H1 (cell line): ENCODE data around the gene GHRL. TPM values are rescaled to one million over a fixed set of nuclear protein-coding genes. Genes with fewer than 3 reads are reported as not detected.

Experiments
- CTCF ChIA-PET: fragments of 300-600 bp; sonication (Branson Sonifier 250); formaldehyde crosslinking; loops from one replicate; lab custom pipeline; 2021; ENCODE audit not compliant: partially characterized antibody; lab: Charles Lee
- POLR2A ChIA-PET: fragments of 300-600 bp; sonication (Branson Sonifier 250); formaldehyde crosslinking; loops from one replicate; lab custom pipeline; 2021; ENCODE audit warnings: inconsistent platforms; ENCODE audit not compliant: partially characterized antibody; lab: Charles Lee
- DNase-seq, 2 experiments: peaks; one replicate each; pipeline versions ENCODE4 v3.0.0 to v3.0.0-alpha.2; 2010 to 2022; ENCODE audit warnings: low spot score in 2 of 2, low read depth in 1 of 2, mixed read lengths in 1 of 2
- FAIRE-seq: peaks from 2 replicates; lab custom pipeline; 2011; peaks lifted over from hg19 to GRCh38; lab: Jason Lieb, UNC
- H2AFZ ChIP-seq: 2 replicates; pipeline ENCODE4 v1.8.1; 2012; ENCODE audit warnings: low read length, inconsistent platforms
- H2AK5ac ChIP-seq: 2 replicates; pipeline ENCODE4 v1.6.1; 2013; ENCODE audit warnings: low read depth, low read length
- H2BK120ac ChIP-seq: replicated peaks from 2 replicates; pipeline ENCODE3; 2013; ENCODE audit warnings: low read depth, low read length, inconsistent platforms
- H2BK12ac ChIP-seq: 2 replicates; pipeline ENCODE4 v1.6.1; 2013; ENCODE audit warnings: low read depth, low read length
- H2BK15ac ChIP-seq: 2 replicates; pipeline ENCODE4 v1.6.1; 2013; ENCODE audit warnings: low read length
- H2BK20ac ChIP-seq: 2 replicates; pipeline ENCODE4 v1.6.1; 2013; ENCODE audit warnings: low read length
- H2BK5ac ChIP-seq: 2 replicates; pipeline ENCODE4 v1.6.1; 2013; ENCODE audit warnings: low read depth, low read length
- H3K14ac ChIP-seq: 2 replicates; pipeline ENCODE4 v1.6.1; 2013; ENCODE audit warnings: inconsistent platforms; ENCODE audit not compliant: insufficient read length
- H3K18ac ChIP-seq: 2 replicates; pipeline ENCODE4 v1.6.1; 2013; ENCODE audit warnings: low read length; ENCODE audit errors: extremely low read depth
- H3K23ac ChIP-seq: 2 replicates; pipeline ENCODE4 v1.6.1; 2013; ENCODE audit warnings: inconsistent platforms; ENCODE audit not compliant: insufficient read length
- H3K23me2 ChIP-seq: 2 replicates; pipeline ENCODE4 v1.6.1; 2013; ENCODE audit warnings: low read depth, low read length
- H3K27ac ChIP-seq: 2 replicates; pipeline ENCODE4 v1.6.1; 2011; ENCODE audit warnings: low read depth, low read length, inconsistent platforms
- H3K27me3 ChIP-seq, 4 experiments: replicated peaks in 1 of 4; 1 replicate in 1 of 4; 2 replicates in 3 of 4; pipeline versions ENCODE4 v1.6.1 to v1.8.1; 2011 to 2013; ENCODE audit warnings: low read length in 3 of 4, mild to moderate bottlenecking in 3 of 4, inconsistent platforms in 2 of 4, mixed read lengths in 2 of 4, moderate library complexity in 1 of 4; ENCODE audit not compliant: control insufficient read depth in 3 of 4, insufficient read depth in 3 of 4; ENCODE audit errors: extremely low read depth in 1 of 4
- H3K36me3 ChIP-seq, 4 experiments: 2 replicates each; pipeline versions ENCODE4 v1.6.1 to v1.8.1; 2011 to 2013; ENCODE audit warnings: mild to moderate bottlenecking in 4 of 4, low read length in 3 of 4, moderate library complexity in 2 of 4, control low read depth in 1 of 4, inconsistent platforms in 1 of 4; ENCODE audit not compliant: insufficient read depth in 4 of 4, control insufficient read depth in 2 of 4
- H3K4ac ChIP-seq: replicated peaks from 2 replicates; pipeline ENCODE3; 2013; ENCODE audit warnings: low read length, low read depth, mixed read lengths, inconsistent platforms; ENCODE audit not compliant: insufficient read length
- H3K4me1 ChIP-seq, 4 experiments: replicated peaks in 1 of 4; 1 replicate in 1 of 4; 2 replicates in 3 of 4; pipeline versions ENCODE4 v1.6.1 to v1.8.1; 2011 to 2013; ENCODE audit warnings: low read length in 3 of 4, inconsistent platforms in 2 of 4, mixed read lengths in 1 of 4; ENCODE audit not compliant: insufficient read depth in 4 of 4, control insufficient read depth in 3 of 4
- H3K4me2 ChIP-seq, 2 experiments: 2 replicates each; pipeline versions ENCODE4 v1.6.1 to v1.8.1; 2011 to 2013; ENCODE audit warnings: low read depth in 2 of 2, low read length in 2 of 2, control low read depth in 1 of 2, inconsistent platforms in 1 of 2, mild to moderate bottlenecking in 1 of 2; ENCODE audit not compliant: insufficient read depth in 1 of 2
- H3K4me3 ChIP-seq, 4 experiments: fragments of 200-600, 300-600 bp in 1 of 4; sonication (generic), shearing (Covaris generic), sonication (Bioruptor Twin) in 1 of 4; 2 replicates each; pipeline versions ENCODE4 v1.5.1 to v1.8.1; 2011 to 2016; ENCODE audit warnings: low read length in 4 of 4, low read depth in 3 of 4, control low read depth in 2 of 4, inconsistent platforms in 2 of 4, mild to moderate bottlenecking in 2 of 4, mixed read lengths in 1 of 4, moderate library complexity in 1 of 4; ENCODE audit not compliant: insufficient read depth in 2 of 4; ENCODE audit errors: extremely low read depth in 1 of 4
- H3K56ac ChIP-seq: replicated peaks from 2 replicates; pipeline ENCODE3; 2013; ENCODE audit warnings: low read depth, mild to moderate bottlenecking, mixed read lengths, low read length, inconsistent platforms; ENCODE audit not compliant: insufficient read length
- H3K79me1 ChIP-seq: 2 replicates; pipeline ENCODE4 v1.6.1; 2013; ENCODE audit warnings: low read depth, low read length, control low read depth
- H3K79me2 ChIP-seq, 2 experiments: 2 replicates each; pipeline versions ENCODE4 v1.6.1 to v1.8.1; 2012 to 2013; ENCODE audit warnings: low read length in 2 of 2, mild to moderate bottlenecking in 2 of 2, inconsistent platforms in 1 of 2; ENCODE audit not compliant: insufficient read depth in 2 of 2, control insufficient read depth in 1 of 2
- H3K9ac ChIP-seq, 4 experiments: replicated peaks in 1 of 4; 1 replicate in 1 of 4; 2 replicates in 3 of 4; pipeline versions ENCODE4 v1.6.1 to v1.8.1; 2011 to 2013; ENCODE audit warnings: low read depth in 3 of 4, low read length in 3 of 4, control low read depth in 2 of 4, mild to moderate bottlenecking in 2 of 4, moderate library complexity in 2 of 4, inconsistent platforms in 1 of 4; ENCODE audit errors: extremely low read depth in 1 of 4
- H3K9me3 ChIP-seq, 2 experiments: 2 replicates each; pipeline versions ENCODE4 v1.6.1 to v1.8.1; 2012 to 2013; ENCODE audit warnings: mild to moderate bottlenecking in 2 of 2, moderate library complexity in 2 of 2, control low read depth in 1 of 2, inconsistent platforms in 1 of 2, low read depth in 1 of 2, low read length in 1 of 2, mixed read lengths in 1 of 2; ENCODE audit not compliant: insufficient read depth in 2 of 2
- H4K20me1 ChIP-seq, 2 experiments: replicated peaks in 1 of 2; 2 replicates each; pipeline versions ENCODE3 to v1.8.1; 2011 to 2013; ENCODE audit warnings: inconsistent platforms in 2 of 2, low read length in 2 of 2, mild to moderate bottlenecking in 1 of 2; ENCODE audit not compliant: insufficient read depth in 2 of 2, control insufficient read depth in 1 of 2
- H4K5ac ChIP-seq: 2 replicates; pipeline ENCODE4 v1.6.1; 2013; ENCODE audit warnings: low read length, low read depth, mixed read lengths, inconsistent platforms; ENCODE audit not compliant: insufficient read length
- H4K8ac ChIP-seq: 2 replicates; pipeline ENCODE4 v1.8.0; 2013; ENCODE audit warnings: mild to moderate bottlenecking, moderate library complexity, low read length, inconsistent platforms; ENCODE audit not compliant: insufficient read depth; ENCODE audit errors: extremely low read depth
- H4K91ac ChIP-seq: replicated peaks from 2 replicates; pipeline ENCODE3; 2013; ENCODE audit warnings: low read length, mixed read lengths, inconsistent platforms; ENCODE audit not compliant: insufficient read length
- ASH2L ChIP-seq: fragments of 200-600, 300-600 bp; sonication (generic); IDR thresholded peaks from one replicate; pipeline ENCODE4 v1.7.1; 2017; ENCODE audit warnings: low read length
- CEBPB ChIP-seq: IDR thresholded peaks from 2 replicates; pipeline ENCODE4 v1.6.1; 2012; ENCODE audit warnings: low read depth, low read length
- EP300 ChIP-seq, 2 experiments: IDR thresholded peaks; 1 replicate in 1 of 2; 2 replicates in 1 of 2; pipeline ENCODE4 v1.6.1; 2011 to 2012; ENCODE audit warnings: low read depth in 2 of 2, low read length in 2 of 2, mild to moderate bottlenecking in 2 of 2, borderline replicate concordance in 1 of 2, inconsistent platforms in 1 of 2, moderate library complexity in 1 of 2
- GABPA ChIP-seq: IDR thresholded peaks from 2 replicates; pipeline ENCODE4 v1.6.1; 2011; ENCODE audit warnings: mild to moderate bottlenecking, low read length, moderate library complexity, borderline replicate concordance; ENCODE audit not compliant: insufficient read depth
- KDM1A ChIP-seq: fragments of 200-600, 300-600 bp; sonication (generic); IDR thresholded peaks from 2 replicates; pipeline ENCODE4 v1.7.1; 2016; ENCODE audit warnings: mild to moderate bottlenecking, low read length, borderline replicate concordance
- POLR2A ChIP-seq, 2 experiments: IDR thresholded peaks; 1 replicate in 1 of 2; 2 replicates in 1 of 2; pipeline ENCODE4 v1.6.1; 2011; ENCODE audit warnings: low read depth in 2 of 2, low read length in 2 of 2, mild to moderate bottlenecking in 2 of 2; ENCODE audit errors: control extremely low read depth in 1 of 2
- SIN3A ChIP-seq, 2 experiments: IDR thresholded peaks in 1 of 2; conservative IDR thresholded peaks in 1 of 2; 2 replicates each; pipeline ENCODE4 v1.6.1; 2011 to 2012; ENCODE audit warnings: low read length in 2 of 2, improper control_type of control experiment in 1 of 2, low read depth in 1 of 2, mild to moderate bottlenecking in 1 of 2
- TAF7 ChIP-seq: optimal IDR thresholded peaks from 2 replicates; pipeline ENCODE3; 2011; ENCODE audit warnings: low read depth, mild to moderate bottlenecking, inconsistent platforms, low read length, moderate library complexity, borderline replicate concordance
- TEAD4 ChIP-seq: IDR thresholded peaks from 2 replicates; pipeline ENCODE4 v1.6.1; 2012; ENCODE audit warnings: low read depth, low read length, inconsistent platforms, mixed read lengths
- USF2 ChIP-seq: IDR thresholded peaks from 2 replicates; pipeline ENCODE4 v1.6.1; 2011; ENCODE audit warnings: low read length, improper control_type of control experiment
- YY1 ChIP-seq: IDR thresholded peaks from 2 replicates; pipeline ENCODE4 v1.6.1; 2011; ENCODE audit warnings: low read depth, mild to moderate bottlenecking, low read length
- WGBS, 2 experiments: shearing (Covaris generic) in 1 of 2; methylation state at CpG; one replicate each; pipeline versions ENCODE4 v1.1.6 to v1.1.7; 2013 to 2015; ENCODE audit warnings: low lambda C conversion rate in 2 of 2, mixed read lengths in 2 of 2, inconsistent platforms in 1 of 2, low coverage in 1 of 2, missing lambda C conversion rate in 1 of 2; ENCODE audit not compliant: insufficient replicate concordance in 2 of 2, insufficient coverage in 1 of 2, insufficient read length in 1 of 2; ENCODE audit errors: extremely low coverage in 1 of 2, missing lambda C conversion rate in 1 of 2; 5-methylcytosine and 5-hydroxymethylcytosine counted together
- polyA plus RNA-seq, 7 experiments: library from polyadenylated mRNA; depleted of rRNA in 3 of 7; stranded (reverse) in 5 of 7; unstranded in 2 of 7; fragments of >200 nt in 5 of 7; fragments of 200-250 nt in 2 of 7; gene quantifications; 1 replicate in 5 of 7; 2 replicates in 1 of 7; 4 replicates in 1 of 7; pipeline versions ENCODE4 v1.2.1 to v1.2.3, GENCODE V29; 2011 to 2013; ENCODE audit warnings: missing spikeins in 2 of 7, mixed read lengths in 2 of 7
- total RNA-seq: library from RNA; stranded (reverse); fragmentation: NEBNext Ultra II Directional; extraction: Animal tissue kit (Norgen Biotek cat#: 25700); gene quantifications from 2 replicates; pipeline ENCODE4 v1.2.1, GENCODE V29; 2021

Gene GHRL
- total and polyA plus RNA-seq, 2 of the 8 experiments (the other 6 are each of a cell fraction or from before 2014, with no cell fraction given): 0.32 to 0.35 TPM

GRCh38 chr3:10281951-10282350 is 10.8 kb downstream of the GHRL start:
- Histone ChIP-seq H3K9ac (no peak overlapping the region), H2AFZ (no peak overlapping the region), H2BK12ac (no peak overlapping the region), H3K23ac (no peak overlapping the region), H3K9me3 (no peaks in the 10 kb centered on the region), H4K91ac (no peak overlapping the region), H3K4me2 (no peak overlapping the region), H3K27ac (no peak overlapping the region), H2AK5ac (no peak overlapping the region), H2BK5ac (no peak overlapping the region), H3K23me2 (no peaks in the 10 kb centered on the region), H4K20me1 (peaks cover 0 to 6% of the 10 kb centered on the region in 2 experiments), H3K4ac (no peak overlapping the region), H3K4me1 (peaks cover 0 to 6% (median 2%) of the 10 kb centered on the region in 4 experiments; a peak in 4 of 7 replicates), H4K5ac (no peak overlapping the region), H3K14ac (no peak overlapping the region), H2BK120ac (no peak overlapping the region), H3K27me3 (no peaks in the 10 kb centered on the region), H3K79me1 (no peaks in the 10 kb centered on the region), H3K18ac (no peak overlapping the region), H2BK20ac (no peak overlapping the region), H3K36me3 (peaks cover 0 to 28% (median 19%) of the 10 kb centered on the region in 4 experiments), H4K8ac (no peak overlapping the region), H2BK15ac (no peak overlapping the region), H3K4me3 (no peak overlapping the region), H3K79me2 (peaks cover 0 to under 1% of the 10 kb centered on the region in 2 experiments; a peak in 1 of 4 replicates), H3K56ac (no peak overlapping the region)
- 89% methylated on average over 4 of the region's 5 CpGs; no CpG with 5 or more reads in 1 of the 2 experiments for WGBS, 2 experiments
- DNase-seq (no peak), FAIRE-seq (no peak)
- POLR2A ChIA-PET: interaction anchor here (0.6 to 1.2 kb wide), 2 partner anchors 8 to 29 kb away, joined by 3 to 4 read pairs; no protein-coding TSS in a partner anchor
- CTCF ChIA-PET: interaction anchor here (0.6 to 2.1 kb wide), 2 partner anchors 10 to 34 kb away, joined by 5 read pairs; partner anchors contain the start of gene TATDN2
- TF ChIP-seq KDM1A (no peak), POLR2A (IDR thresholded peaks at IDR 0.05; ENCODE audit: control extremely low read depth in 1 of 2, low read depth in 2 of 2, low read length in 2 of 2) (no peak), EP300 (IDR thresholded peaks at IDR 0.05; ENCODE audit: borderline replicate concordance in 1 of 2, low read depth in 2 of 2, low read length in 2 of 2) (no peak), CEBPB (no peak), TEAD4 (no peak), ASH2L (no peak), SIN3A (conservative IDR thresholded peaks at IDR 0.05 in 1 of 2, IDR thresholded peaks at IDR 0.05 in 1 of 2; ENCODE audit: low read depth in 1 of 2, low read length in 2 of 2) (no peak), TAF7 (no peak), GABPA (no peak), USF2 (no peak), YY1 (no peak)
